ENCODE results near the gene MEIOSIN.

GRCh38 chr19:45754323-45754722 lies 21.1 kb downstream of the MEIOSIN start:
- TF ChIP-seq EZH2 (IDR thresholded peaks at IDR 0.05; ENCODE audit: borderline replicate concordance, low read depth, low read length, poor library complexity, severe bottlenecking) (no peak), CTCF (conservative IDR thresholded peaks at IDR 0.05; ENCODE audit: low read depth, low read length) (no peak)

Measured in A673 (cell line).